Spleen (tissue), 11 donors: ENCODE data around the gene DYDC1. TPM values are rescaled to one million over a fixed set of nuclear protein-coding genes. Genes with fewer than 3 reads are reported as not detected.

ENCODE experiments used
- DNase-seq: peaks from one replicate; pipeline ENCODE4 v3.0.0-alpha.2; 2020
- H3K27ac ChIP-seq, 8 donors: fragments of 200-600 bp; sonication (generic) in 7 of 8; 1 replicate in 4 of 8; 2 replicates in 4 of 8; pipeline versions ENCODE4 v1.5.0 to v1.8.0; 2016 to 2021; ENCODE audit warnings: inconsistent platforms in 4 of 8, mild to moderate bottlenecking in 4 of 8, moderate library complexity in 1 of 8
- H3K27me3 ChIP-seq, 7 donors: fragments of 200-600 bp; sonication (generic) in 6 of 7; replicated peaks in 1 of 7; 1 replicate in 4 of 7; 2 replicates in 3 of 7; pipeline versions ENCODE4 v1.5.0 to v1.8.0; 2016 to 2021; ENCODE audit warnings: inconsistent platforms in 3 of 7, mild to moderate bottlenecking in 1 of 7
- H3K36me3 ChIP-seq, 6 donors: fragments of 200-600 bp; sonication (generic) in 5 of 6; 1 replicate in 4 of 6; 2 replicates in 2 of 6; pipeline versions ENCODE4 v1.5.0 to v1.8.0; 2016 to 2021; ENCODE audit warnings: inconsistent platforms in 2 of 6
- H3K4me1 ChIP-seq, 6 donors: fragments of 200-600 bp; sonication (generic) in 5 of 6; 1 replicate in 3 of 6; 2 replicates in 3 of 6; pipeline versions ENCODE4 v1.5.0 to v1.8.0; 2016 to 2021; ENCODE audit warnings: inconsistent platforms in 3 of 6
- H3K4me3 ChIP-seq, 8 donors: fragments of 200-600 bp; sonication (generic) in 7 of 8; 1 replicate in 4 of 8; 2 replicates in 4 of 8; pipeline versions ENCODE4 v1.5.0 to v1.8.0; 2016 to 2021; ENCODE audit warnings: inconsistent platforms in 4 of 8, mild to moderate bottlenecking in 4 of 8, moderate library complexity in 2 of 8
- H3K9me3 ChIP-seq, 8 donors: fragments of 200-600 bp; sonication (generic) in 7 of 8; 1 replicate in 4 of 8; 2 replicates in 4 of 8; pipeline versions ENCODE4 v1.5.0 to v1.8.0; 2016 to 2021; ENCODE audit warnings: inconsistent platforms in 4 of 8
- POLR2A ChIP-seq, 3 donors: fragments of 450-650 bp; IDR thresholded peaks; one replicate each; pipeline ENCODE4 v1.5.1; 2017; ENCODE audit warnings: antibody characterized with exemption in 3 of 3, mild to moderate bottlenecking in 1 of 3
- POLR2AphosphoS5 ChIP-seq, 3 donors: sonication (generic); formaldehyde crosslinking; IDR thresholded peaks; one replicate each; pipeline ENCODE4 v1.5.1; 2017; ENCODE audit warnings: antibody characterized with exemption in 3 of 3
- WGBS, 5 donors: extraction: QIAGEN DNeasy Blood & Tissue Kit in 3 of 5; methylation state at CpG; one replicate each; pipeline versions ENCODE4 v1.1.5 to v1.1.7; 2013 to 2018; 5-methylcytosine and 5-hydroxymethylcytosine counted together
- intact Hi-C: fragments of 100-400 bp; cut with DNase I; formaldehyde crosslinking; loops from one replicate; pipeline ENCODE4 v1.15.0; 2023; ENCODE audit warnings: low total_unique reads
- polyA plus RNA-seq, 3 donors: library from polyadenylated mRNA; stranded (reverse); fragments of 200-250 nt; gene quantifications; one replicate each; pipeline ENCODE4 v1.2.1, GENCODE V29; 2013
- total RNA-seq, 7 donors: library from RNA; depleted of rRNA in 3 of 7; stranded (reverse); fragments of >200 nt in 3 of 7; fragmentation: NEBNext Ultra II Directional in 4 of 7; extraction: Animal tissue kit (Norgen Biotek cat#: 25700) in 4 of 7; gene quantifications; one replicate each; pipeline versions ENCODE4 v1.1.0 to v1.2.1, GENCODE V29; 2016 to 2021
- TF ChIP-seq, protein P1 (sequence below), 11 experiments: fragments of 200-600 bp in 7 of 11; fragments of 450-650 bp in 4 of 11; sonication (generic) in 4 of 11; IDR thresholded peaks in 8 of 11; conservative IDR thresholded peaks in 3 of 11; 1 replicate in 7 of 11; 2 replicates in 4 of 11; pipeline versions ENCODE4 v1.4.0 to v1.8.0; 2016 to 2021; ENCODE audit warnings: antibody characterized with exemption in 11 of 11, inconsistent platforms in 4 of 11, mild to moderate bottlenecking in 1 of 11
- donor health status: healthy with polysubstance abuse.
- donor health status: DM: no; HTN: no; CAD: no; lungs with moderate emphysema.
- donor health status: DM: no; HTN: no; CAD: no.
- donor health status: Bipolar disorder and iron deficiency.
- donor health status: healthy.
- donor health status: DM: no; HTN: no; CAD: no.
- donor health status: DM: yes; HTN: yes; CAD: no.

DYDC1 gene
- total and polyA plus RNA-seq, 10 donors: not detected

- H3K27me3 ChIP-seq: no peaks in the 10 kb centered on the region
- no peak overlapping the region for H3K27ac ChIP-seq
- no peaks in the 10 kb centered on the region for H3K9me3 ChIP-seq
- WGBS, 5 donors: 69 to 88% (median 78%) methylated on average over 2 of the region's 2 CpGs
- no peak for DNase-seq
- no peaks in the 10 kb centered on the region for H3K36me3 ChIP-seq
- no peak for TF ChIP-seq POLR2AphosphoS5 (IDR thresholded peaks at IDR 0.05)
- TF ChIP-seq, protein P1, sequence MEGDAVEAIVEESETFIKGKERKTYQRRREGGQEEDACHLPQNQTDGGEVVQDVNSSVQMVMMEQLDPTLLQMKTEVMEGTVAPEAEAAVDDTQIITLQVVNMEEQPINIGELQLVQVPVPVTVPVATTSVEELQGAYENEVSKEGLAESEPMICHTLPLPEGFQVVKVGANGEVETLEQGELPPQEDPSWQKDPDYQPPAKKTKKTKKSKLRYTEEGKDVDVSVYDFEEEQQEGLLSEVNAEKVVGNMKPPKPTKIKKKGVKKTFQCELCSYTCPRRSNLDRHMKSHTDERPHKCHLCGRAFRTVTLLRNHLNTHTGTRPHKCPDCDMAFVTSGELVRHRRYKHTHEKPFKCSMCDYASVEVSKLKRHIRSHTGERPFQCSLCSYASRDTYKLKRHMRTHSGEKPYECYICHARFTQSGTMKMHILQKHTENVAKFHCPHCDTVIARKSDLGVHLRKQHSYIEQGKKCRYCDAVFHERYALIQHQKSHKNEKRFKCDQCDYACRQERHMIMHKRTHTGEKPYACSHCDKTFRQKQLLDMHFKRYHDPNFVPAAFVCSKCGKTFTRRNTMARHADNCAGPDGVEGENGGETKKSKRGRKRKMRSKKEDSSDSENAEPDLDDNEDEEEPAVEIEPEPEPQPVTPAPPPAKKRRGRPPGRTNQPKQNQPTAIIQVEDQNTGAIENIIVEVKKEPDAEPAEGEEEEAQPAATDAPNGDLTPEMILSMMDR (IDR thresholded peaks at IDR 0.05 in 8 of 11, conservative IDR thresholded peaks at IDR 0.05 in 3 of 11): no peak
- TF ChIP-seq POLR2A (IDR thresholded peaks at IDR 0.05): no peak
- H3K4me1 ChIP-seq: no peaks in the 10 kb centered on the region
- intact Hi-C loops: no loop called here
- H3K4me3 ChIP-seq: no peak overlapping the region
These were observed 11.6 kb downstream of the DYDC1 start for GRCh38 chr10:80344912-80345311.

DNA sequence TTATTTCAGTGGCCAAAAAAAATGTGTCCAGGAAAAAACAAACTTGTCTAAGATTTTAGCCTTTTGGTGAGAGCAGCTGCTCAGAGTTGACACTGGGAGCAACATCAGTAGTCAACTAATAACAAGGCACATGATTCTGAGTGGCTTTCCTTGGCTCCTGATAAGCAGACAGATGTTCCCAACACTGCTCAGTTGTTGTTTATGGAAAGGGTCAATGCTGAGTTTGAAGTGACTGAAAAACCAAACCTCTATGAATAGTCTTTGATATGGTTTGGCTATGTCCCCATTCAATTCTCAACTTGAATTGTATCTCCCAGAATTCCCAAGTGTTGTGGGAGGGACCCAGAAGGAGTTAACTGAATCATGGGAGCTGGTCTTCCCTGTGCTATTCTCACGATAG is 12.3 kb downstream of the DYDC1 start:
- no peaks in the 10 kb centered on the region for H3K4me1 ChIP-seq
- intact Hi-C loops: no loop called here
- no peak overlapping the region for H3K4me3 ChIP-seq
- H3K27me3 ChIP-seq: no peaks in the 10 kb centered on the region
- TF ChIP-seq, protein P1 (IDR thresholded peaks at IDR 0.05 in 8 of 11, conservative IDR thresholded peaks at IDR 0.05 in 3 of 11): no peak
- no peak for TF ChIP-seq POLR2AphosphoS5 (IDR thresholded peaks at IDR 0.05)
- TF ChIP-seq POLR2A (IDR thresholded peaks at IDR 0.05): no peak
- H3K36me3 ChIP-seq: no peaks in the 10 kb centered on the region
- no peaks in the 10 kb centered on the region for H3K9me3 ChIP-seq
- H3K27ac ChIP-seq: no peak overlapping the region
- WGBS, 5 donors: 83 to 95% (median 89%) methylated on average over 1 of the region's 1 CpG
- no peak for DNase-seq

GRCh38 chr10:80333983-80334382 is 22.6 kb downstream of the DYDC1 start:
- H3K27me3 ChIP-seq: peaks cover 0 to 7% (median 0%) of the 10 kb centered on the region in 7 donors
- H3K27ac ChIP-seq: no peak overlapping the region
- WGBS, 5 donors: 92 to 100% (median 100%) methylated on average over 1 of the region's 1 CpG
- no peak for DNase-seq
- intact Hi-C loops: no loop called here
- TF ChIP-seq, protein P1 (IDR thresholded peaks at IDR 0.05 in 8 of 11, conservative IDR thresholded peaks at IDR 0.05 in 3 of 11): no peak
- no peaks in the 10 kb centered on the region for H3K4me1 ChIP-seq
- no peaks in the 10 kb centered on the region for H3K9me3 ChIP-seq
- H3K36me3 ChIP-seq: no peaks in the 10 kb centered on the region
- H3K4me3 ChIP-seq: no peak overlapping the region

DNA sequence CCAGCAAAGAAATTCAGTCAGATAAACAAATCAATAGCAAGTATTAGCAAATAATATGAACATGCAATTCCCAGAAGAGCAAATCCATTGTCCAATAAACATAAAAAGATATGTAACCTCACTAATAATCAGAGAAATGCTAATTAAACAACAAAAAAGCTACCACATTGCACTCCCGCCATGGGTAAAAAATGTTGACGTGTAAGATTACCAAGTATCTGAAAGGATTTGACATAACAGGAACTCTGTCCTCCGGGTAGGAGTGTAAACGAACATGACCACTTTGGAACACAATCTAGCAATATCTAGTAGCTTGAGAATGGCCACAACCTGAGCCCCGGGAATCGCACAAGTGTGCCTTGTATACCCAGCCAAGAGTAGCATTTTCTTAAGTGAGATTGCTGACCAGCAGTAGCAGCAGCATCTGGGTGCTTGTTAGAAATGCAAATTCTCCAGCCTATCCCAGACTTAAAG is 31.6 kb downstream of the DYDC1 start:
- no peak for DNase-seq
- WGBS, 5 donors: 79 to 88% (median 84%) methylated on average over 6 of the region's 6 CpGs
- no peak overlapping the region for H3K4me3 ChIP-seq
- no peaks in the 10 kb centered on the region for H3K4me1 ChIP-seq
- intact Hi-C loops: no loop called here
- no peak overlapping the region for H3K27ac ChIP-seq
- TF ChIP-seq, protein P1 (IDR thresholded peaks at IDR 0.05 in 8 of 11, conservative IDR thresholded peaks at IDR 0.05 in 3 of 11): no peak
- TF ChIP-seq POLR2AphosphoS5 (IDR thresholded peaks at IDR 0.05): no peak
- no peak for TF ChIP-seq POLR2A (IDR thresholded peaks at IDR 0.05)
- H3K36me3 ChIP-seq: no peaks in the 10 kb centered on the region
- peaks cover 0 to 9% (median 0%) of the 10 kb centered on the region in 7 donors for H3K27me3 ChIP-seq
- H3K9me3 ChIP-seq: no peaks in the 10 kb centered on the region
